ENCODE data around the gene GDAP1L1.

GDAP1L1 gene

DNA sequence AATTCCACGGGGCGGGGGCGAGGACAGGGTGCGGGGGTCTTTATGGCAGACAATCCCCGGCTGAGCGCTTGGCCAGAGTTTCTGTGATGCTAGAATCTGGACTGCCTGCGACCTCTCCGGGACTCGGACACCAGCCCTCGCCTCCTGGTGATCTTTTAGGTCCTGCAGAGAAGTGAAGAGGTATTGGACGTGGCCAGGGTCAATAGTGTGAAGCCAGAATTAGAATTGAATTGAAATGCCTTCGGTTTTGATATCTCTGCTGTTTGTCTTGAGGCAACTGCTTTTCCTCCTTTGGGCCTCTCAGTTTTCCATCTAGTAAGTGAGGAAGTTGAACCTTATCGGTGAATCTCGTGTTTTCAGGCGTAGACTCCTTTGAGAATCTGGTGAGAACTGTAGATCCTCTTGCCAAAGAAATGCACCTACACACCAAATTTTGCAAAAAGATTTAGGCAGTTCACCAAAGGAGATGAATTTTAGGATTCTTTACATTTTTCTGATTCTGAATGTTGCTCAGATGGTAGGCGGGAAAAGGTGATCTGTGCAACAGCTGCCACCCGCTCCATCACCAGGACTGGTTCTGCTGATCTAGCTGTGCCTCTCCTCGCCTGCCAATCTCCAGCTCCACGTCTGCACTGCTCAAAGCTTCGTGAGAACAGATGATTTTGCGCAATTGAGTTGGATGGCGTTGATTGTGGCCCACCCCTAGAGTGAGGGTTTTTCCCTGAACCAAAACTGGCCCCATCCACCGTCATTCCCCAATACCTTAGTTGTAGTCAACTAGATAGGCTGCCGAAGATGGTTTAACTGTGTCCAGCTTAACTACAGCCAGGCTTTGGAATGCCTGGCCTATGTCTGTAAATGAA, 35.7 kb upstream of the GDAP1L1 start:
- Mint-ChIP-seq H3K27ac (peak overlapping the region; percentile 98), H3K4me1 (ENCODE audit: low read depth) (peaks cover 55% of the 10 kb centered on the region), H3K4me3 (peak overlapping the region; percentile 99), H3K36me3 (ENCODE audit: low read depth) (peaks cover 13% of the 10 kb centered on the region), H3K27me3 (ENCODE audit: low read depth) (peaks cover 2% of the 10 kb centered on the region), H3K9me3 (no peaks in the 10 kb centered on the region)
- no peak for DNase-seq (ENCODE audit: low spot score)

GRCh38 chr20:44212792-44213191, 34.3 kb upstream of the GDAP1L1 start:
- H3K4me1 Mint-ChIP-seq (ENCODE audit: low read depth) = peaks cover 58% of the 10 kb centered on the region
- no peak overlapping the region for H3K27ac Mint-ChIP-seq
- H3K27me3 Mint-ChIP-seq (ENCODE audit: low read depth) = peaks cover 2% of the 10 kb centered on the region
- no peaks in the 10 kb centered on the region for H3K9me3 Mint-ChIP-seq
- no peak overlapping the region for H3K4me3 Mint-ChIP-seq
- no peak for DNase-seq (ENCODE audit: low spot score)
- peaks cover 4% of the 10 kb centered on the region for H3K36me3 Mint-ChIP-seq (ENCODE audit: low read depth)

DNA sequence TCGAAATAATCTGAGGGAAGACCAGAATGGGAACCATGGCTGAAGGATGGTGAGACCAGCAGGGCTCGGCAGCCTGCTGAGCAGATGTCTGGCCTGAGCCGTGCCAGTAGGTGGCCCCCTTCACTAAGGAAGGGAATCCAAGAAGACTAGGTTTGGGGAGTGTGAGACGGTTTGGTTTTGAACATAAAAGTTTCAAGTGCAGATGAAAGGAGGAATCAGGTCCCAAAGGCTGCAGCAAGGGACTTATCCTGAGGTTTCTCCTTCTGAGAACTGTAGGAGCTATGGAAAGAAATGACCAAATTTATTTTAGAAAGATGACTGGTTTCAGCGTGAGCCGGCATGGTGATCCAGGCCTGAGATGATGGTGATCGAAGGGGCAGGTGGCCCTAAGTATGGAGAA, 32.0 kb upstream of the GDAP1L1 start:
- no peaks in the 10 kb centered on the region for H3K9me3 Mint-ChIP-seq
- peaks cover 2% of the 10 kb centered on the region for H3K27me3 Mint-ChIP-seq (ENCODE audit: low read depth)
- peaks cover 60% of the 10 kb centered on the region for H3K4me1 Mint-ChIP-seq (ENCODE audit: low read depth)
- peak overlapping the region; percentile 55 for H3K4me3 Mint-ChIP-seq
- no peaks in the 10 kb centered on the region for H3K36me3 Mint-ChIP-seq (ENCODE audit: low read depth)
- peak overlapping the region; percentile 1 for H3K27ac Mint-ChIP-seq
- DNase-seq (ENCODE audit: low spot score) = peak; percentile 53

DNA sequence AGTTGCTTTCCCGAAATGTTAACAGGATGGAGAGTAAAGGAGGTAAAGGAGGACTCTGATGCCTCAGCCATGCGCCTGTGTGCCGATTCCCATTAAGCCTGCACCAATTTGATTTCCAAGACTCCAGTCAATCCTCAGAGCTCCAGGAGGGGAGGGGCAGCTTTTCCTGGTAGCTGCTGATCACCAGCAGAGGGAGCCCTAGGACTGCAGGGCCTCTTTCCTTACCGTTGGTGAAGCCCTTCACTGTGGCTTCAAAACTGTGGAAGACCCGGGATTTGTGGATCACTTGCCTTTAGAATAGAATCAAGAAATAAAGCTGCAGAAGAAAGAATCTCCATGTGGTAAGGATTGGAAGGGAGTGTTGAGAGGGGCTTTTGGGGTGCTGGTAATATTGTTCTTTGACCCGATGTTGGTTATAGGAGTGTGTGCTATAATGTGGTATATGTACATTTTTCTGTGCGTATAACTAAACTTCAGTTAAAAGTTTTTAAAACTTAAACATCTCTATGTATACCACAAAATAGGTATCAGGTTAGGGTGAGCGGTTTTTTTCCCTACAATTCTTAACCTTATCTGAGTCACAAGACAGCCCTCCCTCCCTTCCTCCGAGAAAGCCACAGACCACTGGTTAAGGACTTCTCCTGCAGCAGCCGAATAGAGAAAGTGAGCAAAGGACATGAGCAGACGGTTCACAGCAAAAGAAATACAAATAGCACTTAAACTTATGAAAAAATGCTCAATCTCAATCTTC, 29.6 kb upstream of the GDAP1L1 start:
- peak overlapping the region; percentile 87 for H3K4me3 Mint-ChIP-seq
- H3K9me3 Mint-ChIP-seq = no peaks in the 10 kb centered on the region
- peak overlapping the region; percentile 88 for H3K27ac Mint-ChIP-seq
- peaks cover 50% of the 10 kb centered on the region for H3K4me1 Mint-ChIP-seq (ENCODE audit: low read depth)
- no peaks in the 10 kb centered on the region for H3K36me3 Mint-ChIP-seq (ENCODE audit: low read depth)
- no peaks in the 10 kb centered on the region for H3K27me3 Mint-ChIP-seq (ENCODE audit: low read depth)
- DNase-seq (ENCODE audit: low spot score) = peak; percentile 59

DNA sequence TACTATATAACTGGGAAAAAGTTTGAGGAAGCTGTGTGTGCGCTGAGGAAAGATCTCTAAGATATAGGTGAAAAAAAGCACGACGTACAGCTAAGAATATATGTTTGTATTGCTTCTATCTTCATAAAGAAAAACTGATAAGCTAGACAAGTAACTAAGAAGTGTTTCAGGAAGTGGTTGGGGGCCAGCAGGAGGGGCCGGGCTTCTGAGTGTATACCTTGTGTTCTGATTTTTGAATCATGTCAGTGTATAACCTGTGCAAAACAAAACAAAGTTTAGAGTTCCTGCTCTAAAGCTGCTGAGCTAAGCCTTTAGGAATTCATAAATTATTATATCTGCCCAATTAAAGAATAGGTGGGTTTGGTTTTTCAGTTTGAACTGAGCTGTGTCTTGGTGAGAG, 28.7 kb upstream of the GDAP1L1 start:
- H3K36me3 Mint-ChIP-seq (ENCODE audit: low read depth) = no peaks in the 10 kb centered on the region
- H3K27ac Mint-ChIP-seq = peak overlapping the region; percentile 88
- H3K4me3 Mint-ChIP-seq = peak overlapping the region; percentile 87
- peak; percentile 42 for DNase-seq (ENCODE audit: low spot score)
- no peaks in the 10 kb centered on the region for H3K27me3 Mint-ChIP-seq (ENCODE audit: low read depth)
- H3K9me3 Mint-ChIP-seq = no peaks in the 10 kb centered on the region
- peaks cover 50% of the 10 kb centered on the region for H3K4me1 Mint-ChIP-seq (ENCODE audit: low read depth)

- no peak for DNase-seq (ENCODE audit: low spot score)
- H3K36me3 Mint-ChIP-seq (ENCODE audit: low read depth) = no peaks in the 10 kb centered on the region
- H3K9me3 Mint-ChIP-seq = no peaks in the 10 kb centered on the region
- peak overlapping the region; percentile 87 for H3K4me3 Mint-ChIP-seq
- peak overlapping the region; percentile 85 for H3K27ac Mint-ChIP-seq
- H3K4me1 Mint-ChIP-seq (ENCODE audit: low read depth) = peaks cover 50% of the 10 kb centered on the region
- no peaks in the 10 kb centered on the region for H3K27me3 Mint-ChIP-seq (ENCODE audit: low read depth)
These were observed 27.9 kb upstream of the GDAP1L1 start for GRCh38 chr20:44219170-44219730.

DNA sequence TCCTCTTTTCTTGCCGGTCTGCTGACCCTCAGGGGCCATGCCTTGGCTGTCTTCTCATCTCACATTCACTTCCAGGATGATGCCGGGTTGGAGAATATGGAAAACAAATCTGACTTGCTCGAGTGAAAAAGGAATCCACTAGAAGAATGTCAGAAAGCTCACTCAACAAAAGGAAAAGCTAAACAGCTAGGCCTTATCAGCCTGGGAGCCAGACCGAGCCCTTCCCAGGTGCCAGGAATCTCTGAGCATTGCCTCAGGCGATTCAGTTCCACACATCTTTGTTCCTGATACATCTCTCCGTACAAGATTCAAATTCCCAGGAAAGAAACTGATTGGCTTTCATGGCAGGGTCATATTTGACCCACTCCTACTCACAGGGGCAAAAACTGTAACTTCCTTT, 27.3 kb upstream of the GDAP1L1 start:
- H3K27me3 Mint-ChIP-seq (ENCODE audit: low read depth) = no peaks in the 10 kb centered on the region
- no peak for DNase-seq (ENCODE audit: low spot score)
- peaks cover 49% of the 10 kb centered on the region for H3K4me1 Mint-ChIP-seq (ENCODE audit: low read depth)
- no peaks in the 10 kb centered on the region for H3K9me3 Mint-ChIP-seq
- H3K4me3 Mint-ChIP-seq = peak overlapping the region; percentile 87
- no peaks in the 10 kb centered on the region for H3K36me3 Mint-ChIP-seq (ENCODE audit: low read depth)
- peak overlapping the region; percentile 76 for H3K27ac Mint-ChIP-seq

DNA sequence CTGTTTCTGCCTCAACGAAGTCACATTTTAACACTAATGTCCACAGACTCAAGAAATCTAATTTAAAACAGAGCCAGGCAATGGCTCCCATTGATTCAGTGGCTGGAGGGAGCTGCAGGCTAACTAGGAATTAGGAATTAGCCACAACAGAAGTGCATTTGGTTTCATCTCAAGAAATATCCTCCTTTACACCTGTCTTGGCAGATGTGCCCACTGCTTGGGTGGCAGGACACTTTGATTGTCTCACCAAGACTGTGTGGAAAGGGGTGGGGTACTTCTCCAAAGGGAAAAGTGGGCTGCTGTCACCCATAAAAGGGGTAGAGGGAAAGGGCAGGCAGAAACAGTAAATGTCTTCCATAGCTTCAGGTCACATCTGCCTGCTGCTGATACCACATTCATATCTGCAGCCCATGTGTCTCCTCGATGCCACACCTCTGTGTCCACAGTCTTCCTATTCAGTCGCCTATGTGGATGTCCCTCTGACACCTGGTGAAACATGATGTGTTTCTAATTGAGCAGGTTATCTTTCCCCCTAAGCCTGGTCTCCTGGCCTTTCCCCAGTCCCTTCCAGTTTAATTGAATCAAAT, 25.6 kb upstream of the GDAP1L1 start:
- H3K9me3 Mint-ChIP-seq = no peaks in the 10 kb centered on the region
- no peak overlapping the region for H3K4me3 Mint-ChIP-seq
- peaks cover 34% of the 10 kb centered on the region for H3K4me1 Mint-ChIP-seq (ENCODE audit: low read depth)

DNA sequence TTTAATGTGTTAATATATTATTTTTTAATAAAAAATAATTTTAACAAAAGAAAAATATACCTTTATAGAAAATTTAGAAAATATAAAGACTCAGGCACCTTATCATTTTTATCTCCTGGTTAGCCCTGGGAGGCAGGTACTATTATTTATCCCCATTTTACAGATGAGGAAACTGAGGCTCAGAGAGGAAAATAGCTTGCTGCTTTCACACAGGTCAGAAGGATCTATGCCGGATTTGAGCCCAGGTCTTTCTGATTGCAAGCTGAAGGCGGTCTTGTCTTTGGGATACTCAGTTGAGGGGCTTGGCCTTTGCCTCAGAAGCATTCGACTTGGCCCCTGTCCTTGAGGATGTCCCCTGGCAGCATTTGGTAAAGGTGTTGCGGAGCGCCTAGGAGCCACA, 25.1 kb upstream of the GDAP1L1 start:
- no peak for DNase-seq (ENCODE audit: low spot score)
- H3K27me3 Mint-ChIP-seq (ENCODE audit: low read depth) = no peaks in the 10 kb centered on the region
- H3K4me1 Mint-ChIP-seq (ENCODE audit: low read depth) = peaks cover 30% of the 10 kb centered on the region
- no peak overlapping the region for H3K27ac Mint-ChIP-seq
- no peaks in the 10 kb centered on the region for H3K9me3 Mint-ChIP-seq
- H3K4me3 Mint-ChIP-seq = no peak overlapping the region
- H3K36me3 Mint-ChIP-seq (ENCODE audit: low read depth) = no peaks in the 10 kb centered on the region

More for the DNA sequence above, 25.6 kb upstream of the GDAP1L1 start:
- Mint-ChIP-seq H3K36me3 (ENCODE audit: low read depth) (no peaks in the 10 kb centered on the region), H3K27ac (no peak overlapping the region), H3K27me3 (ENCODE audit: low read depth) (no peaks in the 10 kb centered on the region)
- no peak for DNase-seq (ENCODE audit: low spot score)

- Mint-ChIP-seq H3K36me3 (ENCODE audit: low read depth) (no peaks in the 10 kb centered on the region), H3K27ac (no peak overlapping the region), H3K9me3 (no peaks in the 10 kb centered on the region), H3K4me1 (ENCODE audit: low read depth) (peaks cover 23% of the 10 kb centered on the region), H3K27me3 (ENCODE audit: low read depth) (peaks cover 2% of the 10 kb centered on the region), H3K4me3 (no peak overlapping the region)
- DNase-seq (ENCODE audit: low spot score) = no peak
These were observed 24.3 kb upstream of the GDAP1L1 start for GRCh38 chr20:44222633-44223368.

DNA sequence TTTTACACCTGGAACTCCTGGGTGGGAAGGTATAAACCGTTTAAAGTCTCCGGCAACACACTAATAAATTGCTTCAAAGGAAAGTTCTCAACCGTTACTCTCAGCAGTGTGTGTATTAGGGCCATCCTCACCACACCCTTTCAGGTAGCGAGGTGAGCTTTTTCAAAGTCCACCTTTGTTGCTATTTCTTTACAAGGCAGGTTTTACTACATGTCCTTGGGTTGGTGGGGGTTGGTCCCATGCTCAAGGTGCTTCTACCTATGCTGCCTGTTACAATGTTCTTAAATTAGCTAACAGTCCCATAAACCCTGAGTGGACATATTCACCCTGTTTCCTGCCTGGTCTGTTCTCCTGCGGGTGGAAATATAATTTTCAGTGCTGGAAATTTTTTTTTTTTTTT, 23.4 kb upstream of the GDAP1L1 start:
- Mint-ChIP-seq H3K4me1 (ENCODE audit: low read depth) (peaks cover 16% of the 10 kb centered on the region), H3K27ac (no peak overlapping the region)
- no peak for DNase-seq (ENCODE audit: low spot score)

GRCh38 chr20:44224637-44225036, 22.5 kb upstream of the GDAP1L1 start:
- no peak overlapping the region for H3K27ac Mint-ChIP-seq
- no peak overlapping the region for H3K4me3 Mint-ChIP-seq

More for the DNA sequence above, 23.4 kb upstream of the GDAP1L1 start:
- Mint-ChIP-seq H3K9me3 (no peaks in the 10 kb centered on the region), H3K27me3 (ENCODE audit: low read depth) (peaks cover 2% of the 10 kb centered on the region), H3K4me3 (no peak overlapping the region), H3K36me3 (ENCODE audit: low read depth) (no peaks in the 10 kb centered on the region)

DNA sequence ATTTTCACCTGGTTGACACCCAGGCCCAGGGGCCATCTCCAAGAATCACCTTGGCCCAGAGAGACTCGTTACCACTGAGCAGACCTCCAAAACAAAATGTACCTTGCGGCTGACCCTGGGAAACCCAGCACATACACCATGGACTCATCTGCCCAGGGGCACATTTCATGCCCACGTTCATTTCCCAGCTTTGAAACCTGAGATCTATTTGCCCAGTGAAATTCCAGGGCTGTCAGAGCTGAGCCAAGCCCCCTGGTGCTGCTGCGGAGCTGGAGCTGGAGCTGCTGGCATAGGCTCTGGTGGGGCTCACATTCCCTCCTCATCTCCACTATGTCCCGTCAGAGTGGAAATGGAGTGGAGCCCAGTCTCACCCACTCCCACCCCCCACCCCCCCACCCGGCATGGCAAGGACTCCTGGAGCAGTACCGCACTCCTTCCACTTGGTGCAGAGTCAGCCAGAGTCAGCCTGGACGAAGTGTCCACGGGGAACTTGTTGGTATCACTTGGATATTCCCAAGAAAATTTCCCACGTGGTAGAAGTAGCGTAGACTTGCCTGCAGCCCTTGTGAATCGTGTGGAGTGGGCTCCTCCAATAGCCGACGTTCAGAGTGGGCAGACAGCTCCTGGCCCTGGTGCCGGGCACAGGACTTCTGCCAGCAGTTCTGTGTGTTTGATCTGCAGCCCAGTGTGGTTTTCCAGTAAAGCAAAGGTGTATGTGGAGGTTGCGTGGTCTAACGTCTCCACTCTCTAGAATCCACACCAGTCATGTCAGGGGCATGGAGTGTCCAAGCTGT, 18.4 kb upstream of the GDAP1L1 start:
- no peak overlapping the region for H3K27ac Mint-ChIP-seq
- no peak for DNase-seq (ENCODE audit: low spot score)
- H3K4me3 Mint-ChIP-seq = no peak overlapping the region
- H3K27me3 Mint-ChIP-seq (ENCODE audit: low read depth) = peaks cover 2% of the 10 kb centered on the region
- H3K9me3 Mint-ChIP-seq = no peaks in the 10 kb centered on the region
- H3K36me3 Mint-ChIP-seq (ENCODE audit: low read depth) = no peaks in the 10 kb centered on the region
- no peaks in the 10 kb centered on the region for H3K4me1 Mint-ChIP-seq (ENCODE audit: low read depth)

More at GRCh38 chr20:44224637-44225036, 22.5 kb upstream of the GDAP1L1 start:
- no peak for DNase-seq (ENCODE audit: low spot score)
- Mint-ChIP-seq H3K4me1 (ENCODE audit: low read depth) (peaks cover 6% of the 10 kb centered on the region), H3K27me3 (ENCODE audit: low read depth) (peaks cover 2% of the 10 kb centered on the region), H3K9me3 (no peaks in the 10 kb centered on the region), H3K36me3 (ENCODE audit: low read depth) (no peaks in the 10 kb centered on the region)

Data from T-helper 2 cell treated with Interferon-gamma antibody and Interleukin-4, amounts not matched to agents 5 μg/mL and 100 μg/mL, for 36 hours (primary cell).